ENCODE results near the gene TMEM134. TPM values are rescaled to one million over a fixed set of nuclear protein-coding genes. Genes with fewer than 3 reads are reported as not detected.
A peak's percentile ranks its signal among the peaks of the same experiment; 100 is the strongest.

TMEM134 gene
- total and polyA plus RNA-seq, 10 of the 15 experiments (the other 5 are each of a cell fraction or from before 2014, with no cell fraction given) = 1.6 to 93.8 (median 27.8) TPM

DNA sequence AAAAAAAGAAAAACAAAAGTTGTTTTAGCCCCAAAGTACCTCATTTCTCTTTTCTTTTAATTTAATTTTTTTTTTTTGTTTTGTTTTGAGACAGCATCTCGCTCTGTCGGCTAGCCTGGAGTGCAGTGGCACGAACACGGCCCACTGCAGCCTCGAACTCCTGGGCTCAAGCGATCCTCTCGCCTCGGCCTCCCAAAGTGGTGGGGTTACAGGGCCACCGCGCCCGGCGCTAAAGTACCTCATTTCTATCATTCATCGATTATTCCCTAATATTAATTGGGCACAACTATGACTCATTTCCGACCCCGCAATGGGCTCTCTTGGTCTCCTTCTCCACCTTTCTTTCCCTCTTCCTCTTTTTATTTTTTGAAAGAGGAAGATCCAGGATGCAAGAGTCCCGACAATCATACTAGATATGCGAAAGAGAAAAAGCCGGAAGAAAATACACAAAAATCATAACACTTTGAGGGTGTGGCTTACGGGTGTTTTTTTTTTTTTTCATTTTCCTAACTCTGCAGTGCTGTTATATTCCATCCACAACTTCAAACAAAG lies 13.3 kb upstream of the TMEM134 start (continued):
- TF ChIP-seq, protein P1, sequence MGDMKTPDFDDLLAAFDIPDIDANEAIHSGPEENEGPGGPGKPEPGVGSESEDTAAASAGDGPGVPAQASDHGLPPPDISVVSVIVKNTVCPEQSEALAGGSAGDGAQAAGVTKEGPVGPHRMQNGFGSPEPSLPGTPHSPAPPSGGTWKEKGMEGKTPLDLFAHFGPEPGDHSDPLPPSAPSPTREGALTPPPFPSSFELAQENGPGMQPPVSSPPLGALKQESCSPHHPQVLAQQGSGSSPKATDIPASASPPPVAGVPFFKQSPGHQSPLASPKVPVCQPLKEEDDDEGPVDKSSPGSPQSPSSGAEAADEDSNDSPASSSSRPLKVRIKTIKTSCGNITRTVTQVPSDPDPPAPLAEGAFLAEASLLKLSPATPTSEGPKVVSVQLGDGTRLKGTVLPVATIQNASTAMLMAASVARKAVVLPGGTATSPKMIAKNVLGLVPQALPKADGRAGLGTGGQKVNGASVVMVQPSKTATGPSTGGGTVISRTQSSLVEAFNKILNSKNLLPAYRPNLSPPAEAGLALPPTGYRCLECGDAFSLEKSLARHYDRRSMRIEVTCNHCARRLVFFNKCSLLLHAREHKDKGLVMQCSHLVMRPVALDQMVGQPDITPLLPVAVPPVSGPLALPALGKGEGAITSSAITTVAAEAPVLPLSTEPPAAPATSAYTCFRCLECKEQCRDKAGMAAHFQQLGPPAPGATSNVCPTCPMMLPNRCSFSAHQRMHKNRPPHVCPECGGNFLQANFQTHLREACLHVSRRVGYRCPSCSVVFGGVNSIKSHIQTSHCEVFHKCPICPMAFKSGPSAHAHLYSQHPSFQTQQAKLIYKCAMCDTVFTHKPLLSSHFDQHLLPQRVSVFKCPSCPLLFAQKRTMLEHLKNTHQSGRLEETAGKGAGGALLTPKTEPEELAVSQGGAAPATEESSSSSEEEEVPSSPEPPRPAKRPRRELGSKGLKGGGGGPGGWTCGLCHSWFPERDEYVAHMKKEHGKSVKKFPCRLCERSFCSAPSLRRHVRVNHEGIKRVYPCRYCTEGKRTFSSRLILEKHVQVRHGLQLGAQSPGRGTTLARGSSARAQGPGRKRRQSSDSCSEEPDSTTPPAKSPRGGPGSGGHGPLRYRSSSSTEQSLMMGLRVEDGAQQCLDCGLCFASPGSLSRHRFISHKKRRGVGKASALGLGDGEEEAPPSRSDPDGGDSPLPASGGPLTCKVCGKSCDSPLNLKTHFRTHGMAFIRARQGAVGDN (IDR thresholded peaks at IDR 0.05) = no peak
- TF ChIP-seq TARDBP (IDR thresholded peaks at IDR 0.05; ENCODE audit: borderline replicate concordance) = no peak
- TF ChIP-seq, protein P2, sequence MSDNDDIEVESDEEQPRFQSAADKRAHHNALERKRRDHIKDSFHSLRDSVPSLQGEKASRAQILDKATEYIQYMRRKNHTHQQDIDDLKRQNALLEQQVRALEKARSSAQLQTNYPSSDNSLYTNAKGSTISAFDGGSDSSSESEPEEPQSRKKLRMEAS (IDR thresholded peaks at IDR 0.05; ENCODE audit: low read depth, low read length) = no peak
- no peak for TF ChIP-seq JUND (IDR thresholded peaks at IDR 0.05; ENCODE audit: low read depth, low read length)
- no peak for TF ChIP-seq NBN (IDR thresholded peaks at IDR 0.05)
- TF ChIP-seq KDM1A (IDR thresholded peaks at IDR 0.05; ENCODE audit: borderline replicate concordance) = no peak
- TF ChIP-seq CBFB (IDR thresholded peaks at IDR 0.05; ENCODE audit: low read depth) = no peak
- TF ChIP-seq RBBP5 (conservative IDR thresholded peaks at IDR 0.05) = no peak
- TF ChIP-seq RELA (IDR thresholded peaks at IDR 0.05; ENCODE audit: borderline replicate concordance, partially characterized antibody) = no peak
- TF ChIP-seq SIX5 (IDR thresholded peaks at IDR 0.05; ENCODE audit: low read depth, low read length, severe bottlenecking) = no peak
- TF ChIP-seq, protein P3, sequence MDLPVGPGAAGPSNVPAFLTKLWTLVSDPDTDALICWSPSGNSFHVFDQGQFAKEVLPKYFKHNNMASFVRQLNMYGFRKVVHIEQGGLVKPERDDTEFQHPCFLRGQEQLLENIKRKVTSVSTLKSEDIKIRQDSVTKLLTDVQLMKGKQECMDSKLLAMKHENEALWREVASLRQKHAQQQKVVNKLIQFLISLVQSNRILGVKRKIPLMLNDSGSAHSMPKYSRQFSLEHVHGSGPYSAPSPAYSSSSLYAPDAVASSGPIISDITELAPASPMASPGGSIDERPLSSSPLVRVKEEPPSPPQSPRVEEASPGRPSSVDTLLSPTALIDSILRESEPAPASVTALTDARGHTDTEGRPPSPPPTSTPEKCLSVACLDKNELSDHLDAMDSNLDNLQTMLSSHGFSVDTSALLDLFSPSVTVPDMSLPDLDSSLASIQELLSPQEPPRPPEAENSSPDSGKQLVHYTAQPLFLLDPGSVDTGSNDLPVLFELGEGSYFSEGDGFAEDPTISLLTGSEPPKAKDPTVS (IDR thresholded peaks at IDR 0.05; ENCODE audit: low read depth, low read length) = no peak
- no peak for TF ChIP-seq ESRRA (IDR thresholded peaks at IDR 0.05; ENCODE audit: low read length)
- no peak for TF ChIP-seq EZH2 (IDR thresholded peaks at IDR 0.05; ENCODE audit: borderline replicate concordance, control insufficient read depth, low read depth, low read length)
- no peak for TF ChIP-seq BCL11A (IDR thresholded peaks at IDR 0.05; ENCODE audit: low read depth, low read length)
- TF ChIP-seq ZNF384 (IDR thresholded peaks at IDR 0.05; ENCODE audit: borderline replicate concordance, low read depth, low read length) = peak; percentile 92
- no peak for TF ChIP-seq RAD21 (IDR thresholded peaks at IDR 0.05; ENCODE audit: insufficient read depth, low read depth, low read length)
- no peak for TF ChIP-seq STAT1 (conservative IDR thresholded peaks at IDR 0.05)
- TF ChIP-seq CBX5 (IDR thresholded peaks at IDR 0.05; ENCODE audit: low read depth) = no peak
- TF ChIP-seq, protein P4, sequence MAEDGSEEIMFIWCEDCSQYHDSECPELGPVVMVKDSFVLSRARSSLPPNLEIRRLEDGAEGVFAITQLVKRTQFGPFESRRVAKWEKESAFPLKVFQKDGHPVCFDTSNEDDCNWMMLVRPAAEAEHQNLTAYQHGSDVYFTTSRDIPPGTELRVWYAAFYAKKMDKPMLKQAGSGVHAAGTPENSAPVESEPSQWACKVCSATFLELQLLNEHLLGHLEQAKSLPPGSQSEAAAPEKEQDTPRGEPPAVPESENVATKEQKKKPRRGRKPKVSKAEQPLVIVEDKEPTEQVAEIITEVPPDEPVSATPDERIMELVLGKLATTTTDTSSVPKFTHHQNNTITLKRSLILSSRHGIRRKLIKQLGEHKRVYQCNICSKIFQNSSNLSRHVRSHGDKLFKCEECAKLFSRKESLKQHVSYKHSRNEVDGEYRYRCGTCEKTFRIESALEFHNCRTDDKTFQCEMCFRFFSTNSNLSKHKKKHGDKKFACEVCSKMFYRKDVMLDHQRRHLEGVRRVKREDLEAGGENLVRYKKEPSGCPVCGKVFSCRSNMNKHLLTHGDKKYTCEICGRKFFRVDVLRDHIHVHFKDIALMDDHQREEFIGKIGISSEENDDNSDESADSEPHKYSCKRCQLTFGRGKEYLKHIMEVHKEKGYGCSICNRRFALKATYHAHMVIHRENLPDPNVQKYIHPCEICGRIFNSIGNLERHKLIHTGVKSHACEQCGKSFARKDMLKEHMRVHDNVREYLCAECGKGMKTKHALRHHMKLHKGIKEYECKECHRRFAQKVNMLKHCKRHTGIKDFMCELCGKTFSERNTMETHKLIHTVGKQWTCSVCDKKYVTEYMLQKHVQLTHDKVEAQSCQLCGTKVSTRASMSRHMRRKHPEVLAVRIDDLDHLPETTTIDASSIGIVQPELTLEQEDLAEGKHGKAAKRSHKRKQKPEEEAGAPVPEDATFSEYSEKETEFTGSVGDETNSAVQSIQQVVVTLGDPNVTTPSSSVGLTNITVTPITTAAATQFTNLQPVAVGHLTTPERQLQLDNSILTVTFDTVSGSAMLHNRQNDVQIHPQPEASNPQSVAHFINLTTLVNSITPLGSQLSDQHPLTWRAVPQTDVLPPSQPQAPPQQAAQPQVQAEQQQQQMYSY (CRISPR knock-in tag; IDR thresholded peaks at IDR 0.05) = no peak
- TF ChIP-seq LARP7 (IDR thresholded peaks at IDR 0.05) = no peak
- no peak for TF ChIP-seq CHD4 (IDR thresholded peaks at IDR 0.05)
- TF ChIP-seq IKZF2 (IDR thresholded peaks at IDR 0.05) = peak; percentile 59 to 83
- TF ChIP-seq PML (IDR thresholded peaks at IDR 0.05; ENCODE audit: low read length) = no peak
- no peak for TF ChIP-seq ZNF622 (IDR thresholded peaks at IDR 0.05)
- TF ChIP-seq RCOR1 (conservative IDR thresholded peaks at IDR 0.05; ENCODE audit: low read depth, low read length) = no peak

All from GM12878 (cell line).